Lung microvascular endothelial cell (primary cell): ENCODE results near the gene B2M. TPM values are rescaled to one million over a fixed set of nuclear protein-coding genes. Genes with fewer than 3 reads are reported as not detected.
"Not testable (repeated sequence)": the region's sequence is repeated elsewhere in the genome, so short reads cannot be mapped to it uniquely, and the experiment has no call there.

ENCODE experiments used
- DNase-seq, 2 donors: peaks; one replicate each; pipeline versions ENCODE4 v3.0.0 to v3.0.0-alpha.2; 2010; ENCODE audit warnings: low read depth in 2 of 2
- total RNA-seq: library from RNA; depleted of rRNA; stranded (reverse); fragments of >200 nt; gene quantifications from 2 replicates; pipeline ENCODE4 v1.2.1, GENCODE V29; 2014

B2M gene
- total RNA-seq, 1 donor from 2014 or later: 1,882 TPM

DNA sequence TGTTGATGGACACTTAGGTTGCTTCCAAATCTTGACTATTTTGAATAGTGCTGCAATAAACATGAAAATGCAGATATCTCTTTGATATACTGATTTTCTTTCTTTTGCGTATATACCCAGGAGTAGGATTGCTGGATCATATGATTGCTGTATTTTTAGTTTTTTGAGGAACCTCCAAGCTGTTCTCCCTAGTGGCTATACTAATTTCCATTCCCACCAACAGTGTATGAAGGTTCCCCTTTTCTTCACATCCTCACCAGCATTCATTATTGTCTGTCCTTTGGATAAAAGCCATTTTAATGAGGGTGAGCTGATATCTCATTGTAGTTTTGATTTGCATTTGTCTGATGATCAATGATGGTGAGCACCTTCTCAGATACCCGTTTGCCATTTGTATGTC, 12.7 kb upstream of the B2M start:
- DNase-seq: no peak

DNA sequence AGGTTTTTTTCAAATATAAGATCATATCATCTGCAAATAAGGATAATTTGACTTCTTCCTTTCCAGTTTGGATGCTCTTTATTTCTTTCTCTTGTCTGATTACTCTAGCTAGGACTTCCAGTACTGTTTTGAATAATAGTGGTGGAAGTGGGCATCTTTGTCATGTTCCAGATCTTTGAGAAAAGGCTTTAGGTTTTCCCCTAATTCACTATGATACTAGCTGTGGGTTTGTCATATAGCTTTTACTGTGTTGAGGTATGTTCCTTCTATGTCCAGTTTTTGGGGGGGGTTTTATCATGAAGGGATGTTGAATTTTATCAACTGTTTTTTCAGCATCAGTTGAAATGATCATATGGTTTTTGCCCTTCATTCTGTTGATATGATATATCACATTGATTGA, 10.6 kb upstream of the B2M start:
- not testable (repeated sequence) for DNase-seq

DNA sequence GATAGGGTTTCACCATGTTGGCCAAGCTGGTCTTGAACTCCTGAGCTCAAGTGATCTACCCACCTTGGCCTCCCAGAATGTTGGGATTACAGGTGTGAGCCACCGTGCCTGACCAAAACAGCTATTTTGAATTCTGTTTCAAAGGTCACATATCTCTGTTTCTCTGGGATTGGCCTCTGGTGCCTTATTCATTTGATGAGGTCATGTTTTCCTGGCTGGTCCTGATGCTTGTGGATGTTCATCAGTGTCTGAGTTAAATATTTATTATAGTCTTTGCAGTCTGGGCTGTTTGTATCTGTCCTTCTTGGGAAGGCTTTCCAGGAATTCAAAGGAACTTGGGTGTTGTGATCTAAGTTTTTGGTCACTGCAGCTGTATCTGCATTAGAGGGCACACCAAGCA, 5.3 kb upstream of the B2M start:
- no peak for DNase-seq

DNA sequence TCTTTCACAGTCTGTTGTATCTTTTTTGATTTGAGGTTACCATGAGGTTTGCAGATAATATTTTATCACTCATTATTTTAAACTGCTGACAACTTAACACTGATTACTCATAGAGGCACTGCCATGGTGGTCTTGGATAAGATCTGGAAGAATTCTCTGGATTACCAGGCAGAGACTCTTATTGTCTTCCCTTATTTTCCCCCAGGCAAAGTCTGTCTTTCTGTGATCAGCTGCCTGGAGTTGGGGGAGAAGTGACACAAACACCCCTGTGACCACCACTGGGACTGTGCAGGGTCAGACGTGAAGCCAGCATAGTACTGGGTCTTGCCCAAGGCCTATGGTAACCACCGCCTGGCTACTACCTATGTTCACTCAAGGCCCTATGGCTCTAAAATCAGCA, 4.9 kb upstream of the B2M start:
- DNase-seq: no peak

DNA sequence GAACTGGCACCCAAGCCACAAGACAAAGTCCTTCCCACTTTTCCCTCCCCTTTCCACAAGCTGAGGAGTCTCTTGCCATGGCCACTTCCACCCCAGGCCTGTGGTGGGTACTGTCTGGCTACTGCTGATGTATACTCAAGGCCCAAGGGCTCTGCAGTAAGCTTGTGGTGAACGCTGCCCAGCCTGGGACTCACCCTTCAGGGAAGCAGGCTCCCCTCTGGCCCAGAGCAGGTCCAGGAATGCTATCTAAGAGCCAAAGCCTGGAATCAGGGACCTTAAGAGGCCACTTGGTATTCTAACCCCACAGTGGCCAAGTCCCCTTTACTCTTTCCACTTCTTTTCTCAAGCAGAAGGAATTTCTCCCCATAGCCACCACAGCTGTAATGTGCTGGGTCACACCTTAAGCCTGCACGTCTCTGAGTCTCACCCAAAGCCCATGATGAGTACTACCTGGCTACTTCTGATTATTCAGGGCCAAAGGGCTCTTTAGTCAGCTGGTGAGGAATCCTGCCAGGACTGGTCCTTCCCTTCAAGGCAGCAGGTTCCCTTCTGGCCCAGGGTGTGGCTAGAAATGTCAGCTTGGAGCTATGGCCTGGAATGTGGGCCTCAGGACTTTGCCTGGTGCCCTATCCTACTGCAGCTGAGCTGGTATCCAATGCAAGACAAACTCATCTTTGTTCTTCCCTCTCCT, 4.2 kb upstream of the B2M start:
- no peak for DNase-seq

DNA sequence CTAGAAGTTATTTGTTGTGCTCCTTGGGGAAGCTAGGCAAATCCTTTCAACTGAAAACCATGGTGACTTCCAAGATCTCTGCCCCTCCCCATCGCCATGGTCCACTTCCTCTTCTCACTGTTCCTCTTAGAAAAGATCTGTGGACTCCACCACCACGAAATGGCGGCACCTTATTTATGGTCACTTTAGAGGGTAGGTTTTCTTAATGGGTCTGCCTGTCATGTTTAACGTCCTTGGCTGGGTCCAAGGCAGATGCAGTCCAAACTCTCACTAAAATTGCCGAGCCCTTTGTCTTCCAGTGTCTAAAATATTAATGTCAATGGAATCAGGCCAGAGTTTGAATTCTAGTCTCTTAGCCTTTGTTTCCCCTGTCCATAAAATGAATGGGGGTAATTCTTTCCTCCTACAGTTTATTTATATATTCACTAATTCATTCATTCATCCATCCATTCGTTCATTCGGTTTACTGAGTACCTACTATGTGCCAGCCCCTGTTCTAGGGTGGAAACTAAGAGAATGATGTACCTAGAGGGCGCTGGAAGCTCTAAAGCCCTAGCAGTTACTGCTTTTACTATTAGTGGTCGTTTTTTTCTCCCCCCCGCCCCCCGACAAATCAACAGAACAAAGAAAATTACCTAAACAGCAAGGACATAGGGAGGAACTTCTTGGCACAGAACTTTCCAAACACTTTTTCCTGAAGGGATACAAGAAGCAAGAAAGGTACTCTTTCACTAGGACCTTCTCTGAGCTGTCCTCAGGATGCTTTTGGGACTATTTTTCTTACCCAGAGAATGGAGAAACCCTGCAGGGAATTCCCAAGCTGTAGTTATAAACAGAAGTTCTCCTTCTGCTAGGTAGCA, 851 bp upstream of the B2M start:
- DNase-seq: peak; percentile 73 to 74

DNA sequence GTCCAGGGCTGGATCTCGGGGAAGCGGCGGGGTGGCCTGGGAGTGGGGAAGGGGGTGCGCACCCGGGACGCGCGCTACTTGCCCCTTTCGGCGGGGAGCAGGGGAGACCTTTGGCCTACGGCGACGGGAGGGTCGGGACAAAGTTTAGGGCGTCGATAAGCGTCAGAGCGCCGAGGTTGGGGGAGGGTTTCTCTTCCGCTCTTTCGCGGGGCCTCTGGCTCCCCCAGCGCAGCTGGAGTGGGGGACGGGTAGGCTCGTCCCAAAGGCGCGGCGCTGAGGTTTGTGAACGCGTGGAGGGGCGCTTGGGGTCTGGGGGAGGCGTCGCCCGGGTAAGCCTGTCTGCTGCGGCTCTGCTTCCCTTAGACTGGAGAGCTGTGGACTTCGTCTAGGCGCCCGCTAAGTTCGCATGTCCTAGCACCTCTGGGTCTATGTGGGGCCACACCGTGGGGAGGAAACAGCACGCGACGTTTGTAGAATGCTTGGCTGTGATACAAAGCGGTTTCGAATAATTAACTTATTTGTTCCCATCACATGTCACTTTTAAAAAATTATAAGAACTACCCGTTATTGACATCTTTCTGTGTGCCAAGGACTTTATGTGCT, 527 bp downstream of the B2M start:
- DNase-seq: peak; percentile 51 to 59

DNA sequence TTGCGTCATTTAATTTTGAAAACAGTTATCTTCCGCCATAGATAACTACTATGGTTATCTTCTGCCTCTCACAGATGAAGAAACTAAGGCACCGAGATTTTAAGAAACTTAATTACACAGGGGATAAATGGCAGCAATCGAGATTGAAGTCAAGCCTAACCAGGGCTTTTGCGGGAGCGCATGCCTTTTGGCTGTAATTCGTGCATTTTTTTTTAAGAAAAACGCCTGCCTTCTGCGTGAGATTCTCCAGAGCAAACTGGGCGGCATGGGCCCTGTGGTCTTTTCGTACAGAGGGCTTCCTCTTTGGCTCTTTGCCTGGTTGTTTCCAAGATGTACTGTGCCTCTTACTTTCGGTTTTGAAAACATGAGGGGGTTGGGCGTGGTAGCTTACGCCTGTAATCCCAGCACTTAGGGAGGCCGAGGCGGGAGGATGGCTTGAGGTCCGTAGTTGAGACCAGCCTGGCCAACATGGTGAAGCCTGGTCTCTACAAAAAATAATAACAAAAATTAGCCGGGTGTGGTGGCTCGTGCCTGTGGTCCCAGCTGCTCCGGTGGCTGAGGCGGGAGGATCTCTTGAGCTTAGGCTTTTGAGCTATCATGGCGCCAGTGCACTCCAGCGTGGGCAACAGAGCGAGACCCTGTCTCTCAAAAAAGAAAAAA, 1.2 kb downstream of the B2M start:
- DNase-seq: peak; percentile 73 to 92

DNA sequence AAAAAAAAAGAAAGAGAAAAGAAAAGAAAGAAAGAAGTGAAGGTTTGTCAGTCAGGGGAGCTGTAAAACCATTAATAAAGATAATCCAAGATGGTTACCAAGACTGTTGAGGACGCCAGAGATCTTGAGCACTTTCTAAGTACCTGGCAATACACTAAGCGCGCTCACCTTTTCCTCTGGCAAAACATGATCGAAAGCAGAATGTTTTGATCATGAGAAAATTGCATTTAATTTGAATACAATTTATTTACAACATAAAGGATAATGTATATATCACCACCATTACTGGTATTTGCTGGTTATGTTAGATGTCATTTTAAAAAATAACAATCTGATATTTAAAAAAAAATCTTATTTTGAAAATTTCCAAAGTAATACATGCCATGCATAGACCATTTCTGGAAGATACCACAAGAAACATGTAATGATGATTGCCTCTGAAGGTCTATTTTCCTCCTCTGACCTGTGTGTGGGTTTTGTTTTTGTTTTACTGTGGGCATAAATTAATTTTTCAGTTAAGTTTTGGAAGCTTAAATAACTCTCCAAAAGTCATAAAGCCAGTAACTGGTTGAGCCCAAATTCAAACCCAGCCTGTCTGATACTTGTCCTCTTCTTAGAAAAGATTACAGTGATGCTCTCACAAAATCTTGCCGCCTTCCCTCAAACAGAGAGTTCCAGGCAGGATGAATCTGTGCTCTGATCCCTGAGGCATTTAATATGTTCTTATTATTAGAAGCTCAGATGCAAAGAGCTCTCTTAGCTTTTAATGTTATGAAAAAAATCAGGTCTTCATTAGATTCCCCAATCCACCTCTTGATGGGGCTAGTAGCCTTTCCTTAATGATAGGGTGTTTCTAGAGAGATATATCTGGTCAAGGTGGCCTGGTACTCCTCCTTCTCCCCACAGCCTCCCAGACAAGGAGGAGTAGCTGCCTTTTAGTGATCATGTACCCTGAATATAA, 2.0 kb downstream of the B2M start:
- DNase-seq: peak; percentile 50 to 52

DNA sequence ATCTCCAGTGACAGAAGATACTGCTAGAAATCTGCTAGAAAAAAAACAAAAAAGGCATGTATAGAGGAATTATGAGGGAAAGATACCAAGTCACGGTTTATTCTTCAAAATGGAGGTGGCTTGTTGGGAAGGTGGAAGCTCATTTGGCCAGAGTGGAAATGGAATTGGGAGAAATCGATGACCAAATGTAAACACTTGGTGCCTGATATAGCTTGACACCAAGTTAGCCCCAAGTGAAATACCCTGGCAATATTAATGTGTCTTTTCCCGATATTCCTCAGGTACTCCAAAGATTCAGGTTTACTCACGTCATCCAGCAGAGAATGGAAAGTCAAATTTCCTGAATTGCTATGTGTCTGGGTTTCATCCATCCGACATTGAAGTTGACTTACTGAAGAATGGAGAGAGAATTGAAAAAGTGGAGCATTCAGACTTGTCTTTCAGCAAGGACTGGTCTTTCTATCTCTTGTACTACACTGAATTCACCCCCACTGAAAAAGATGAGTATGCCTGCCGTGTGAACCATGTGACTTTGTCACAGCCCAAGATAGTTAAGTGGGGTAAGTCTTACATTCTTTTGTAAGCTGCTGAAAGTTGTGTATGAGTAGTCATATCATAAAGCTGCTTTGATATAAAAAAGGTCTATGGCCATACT, 4.0 kb downstream of the B2M start:
- DNase-seq: no peak

DNA sequence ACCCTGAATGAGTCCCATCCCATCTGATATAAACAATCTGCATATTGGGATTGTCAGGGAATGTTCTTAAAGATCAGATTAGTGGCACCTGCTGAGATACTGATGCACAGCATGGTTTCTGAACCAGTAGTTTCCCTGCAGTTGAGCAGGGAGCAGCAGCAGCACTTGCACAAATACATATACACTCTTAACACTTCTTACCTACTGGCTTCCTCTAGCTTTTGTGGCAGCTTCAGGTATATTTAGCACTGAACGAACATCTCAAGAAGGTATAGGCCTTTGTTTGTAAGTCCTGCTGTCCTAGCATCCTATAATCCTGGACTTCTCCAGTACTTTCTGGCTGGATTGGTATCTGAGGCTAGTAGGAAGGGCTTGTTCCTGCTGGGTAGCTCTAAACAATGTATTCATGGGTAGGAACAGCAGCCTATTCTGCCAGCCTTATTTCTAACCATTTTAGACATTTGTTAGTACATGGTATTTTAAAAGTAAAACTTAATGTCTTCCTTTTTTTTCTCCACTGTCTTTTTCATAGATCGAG, 4.5 kb downstream of the B2M start:
- no peak for DNase-seq

DNA sequence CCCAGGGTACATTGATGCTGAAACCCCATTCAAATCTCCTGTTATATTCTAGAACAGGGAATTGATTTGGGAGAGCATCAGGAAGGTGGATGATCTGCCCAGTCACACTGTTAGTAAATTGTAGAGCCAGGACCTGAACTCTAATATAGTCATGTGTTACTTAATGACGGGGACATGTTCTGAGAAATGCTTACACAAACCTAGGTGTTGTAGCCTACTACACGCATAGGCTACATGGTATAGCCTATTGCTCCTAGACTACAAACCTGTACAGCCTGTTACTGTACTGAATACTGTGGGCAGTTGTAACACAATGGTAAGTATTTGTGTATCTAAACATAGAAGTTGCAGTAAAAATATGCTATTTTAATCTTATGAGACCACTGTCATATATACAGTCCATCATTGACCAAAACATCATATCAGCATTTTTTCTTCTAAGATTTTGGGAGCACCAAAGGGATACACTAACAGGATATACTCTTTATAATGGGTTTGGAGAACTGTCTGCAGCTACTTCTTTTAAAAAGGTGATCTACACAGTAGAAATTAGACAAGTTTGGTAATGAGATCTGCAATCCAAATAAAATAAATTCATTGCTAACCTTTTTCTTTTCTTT, 5.8 kb downstream of the B2M start:
- DNase-seq: no peak

DNA sequence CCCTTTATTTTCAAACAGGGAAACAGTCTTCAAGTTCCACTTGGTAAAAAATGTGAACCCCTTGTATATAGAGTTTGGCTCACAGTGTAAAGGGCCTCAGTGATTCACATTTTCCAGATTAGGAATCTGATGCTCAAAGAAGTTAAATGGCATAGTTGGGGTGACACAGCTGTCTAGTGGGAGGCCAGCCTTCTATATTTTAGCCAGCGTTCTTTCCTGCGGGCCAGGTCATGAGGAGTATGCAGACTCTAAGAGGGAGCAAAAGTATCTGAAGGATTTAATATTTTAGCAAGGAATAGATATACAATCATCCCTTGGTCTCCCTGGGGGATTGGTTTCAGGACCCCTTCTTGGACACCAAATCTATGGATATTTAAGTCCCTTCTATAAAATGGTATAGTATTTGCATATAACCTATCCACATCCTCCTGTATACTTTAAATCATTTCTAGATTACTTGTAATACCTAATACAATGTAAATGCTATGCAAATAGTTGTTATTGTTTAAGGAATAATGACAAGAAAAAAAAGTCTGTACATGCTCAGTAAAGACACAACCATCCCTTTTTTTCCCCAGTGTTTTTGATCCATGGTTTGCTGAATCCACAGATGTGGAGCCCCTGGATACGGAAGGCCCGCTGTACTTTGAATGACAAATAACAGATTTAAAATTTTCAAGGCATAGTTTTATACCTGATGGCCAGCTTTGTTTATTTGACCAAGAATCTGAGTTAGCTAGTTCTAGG, 7.0 kb downstream of the B2M start:
- DNase-seq: no peak

DNA sequence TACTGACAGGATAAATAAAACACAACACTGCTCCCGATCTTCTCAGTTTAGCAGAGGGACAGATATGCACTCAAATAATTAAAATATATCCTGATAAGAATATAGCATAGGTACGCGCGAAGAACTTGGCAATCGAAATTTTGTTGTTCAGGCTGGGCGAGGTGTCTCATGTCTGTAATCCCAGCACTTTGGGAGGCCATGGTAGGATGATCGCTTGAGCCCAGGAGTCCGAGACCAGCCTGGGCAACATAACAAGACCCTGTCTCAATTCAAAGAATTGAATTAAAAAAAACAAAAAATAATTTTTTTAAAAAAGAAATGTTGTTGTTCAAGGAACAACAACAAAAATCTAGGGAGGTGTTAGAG, 7.6 kb downstream of the B2M start:
- no peak for DNase-seq

DNA sequence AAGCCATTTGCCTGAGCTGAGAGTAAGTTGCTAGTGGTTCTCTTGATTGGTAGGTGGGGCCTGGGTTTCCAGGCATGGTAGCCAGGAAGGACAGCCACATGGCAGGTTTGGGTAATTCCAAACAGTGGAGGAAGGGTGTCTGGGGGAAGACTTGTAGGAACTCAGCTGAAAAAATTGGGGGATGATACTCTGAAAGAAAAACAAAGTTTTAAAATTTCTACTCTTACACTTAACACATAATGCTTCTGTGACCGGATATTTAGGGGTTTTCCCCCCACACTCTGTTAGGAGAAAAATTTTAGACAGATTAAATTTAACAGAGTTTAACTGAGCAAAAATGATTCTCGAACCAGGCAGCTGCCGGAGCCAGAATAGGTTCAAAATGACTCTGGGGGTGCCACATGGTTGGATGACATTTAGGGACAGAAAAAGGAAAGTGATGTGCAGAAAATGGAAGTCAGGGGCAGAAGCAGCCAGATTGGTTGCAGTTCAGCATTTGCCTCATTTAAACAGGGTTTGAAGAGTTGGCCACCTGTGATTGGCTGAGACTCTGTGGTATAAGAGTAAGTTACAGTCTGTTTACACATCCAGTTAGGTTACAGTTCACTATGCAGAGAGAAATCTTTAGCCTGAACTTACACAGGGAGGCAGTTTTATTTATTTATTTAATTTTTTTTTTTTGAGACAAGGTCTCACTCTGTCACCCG, 8.1 kb downstream of the B2M start:
- DNase-seq: no peak

DNA sequence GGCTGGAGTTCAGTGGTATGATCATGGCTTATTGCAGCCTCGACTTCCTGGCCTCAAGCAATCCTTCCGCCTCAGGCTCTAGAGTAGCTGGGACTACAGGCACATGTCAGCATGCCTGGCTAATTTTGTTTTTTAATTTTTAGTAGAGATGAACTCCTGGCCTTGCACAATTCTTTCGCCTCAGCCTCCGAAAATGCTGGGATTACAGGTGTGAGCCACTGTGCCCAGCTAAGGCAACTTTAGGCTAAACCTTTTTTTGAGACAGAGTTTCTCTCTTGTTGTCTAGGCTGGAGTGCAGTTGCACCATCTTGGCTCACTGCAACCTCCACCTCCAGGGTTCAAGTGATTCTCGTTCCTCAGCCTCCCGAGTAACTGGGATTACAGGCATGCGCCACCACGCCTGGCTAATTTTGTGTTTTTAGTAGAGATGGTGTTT, 8.7 kb downstream of the B2M start:
- not testable (repeated sequence) for DNase-seq

DNA sequence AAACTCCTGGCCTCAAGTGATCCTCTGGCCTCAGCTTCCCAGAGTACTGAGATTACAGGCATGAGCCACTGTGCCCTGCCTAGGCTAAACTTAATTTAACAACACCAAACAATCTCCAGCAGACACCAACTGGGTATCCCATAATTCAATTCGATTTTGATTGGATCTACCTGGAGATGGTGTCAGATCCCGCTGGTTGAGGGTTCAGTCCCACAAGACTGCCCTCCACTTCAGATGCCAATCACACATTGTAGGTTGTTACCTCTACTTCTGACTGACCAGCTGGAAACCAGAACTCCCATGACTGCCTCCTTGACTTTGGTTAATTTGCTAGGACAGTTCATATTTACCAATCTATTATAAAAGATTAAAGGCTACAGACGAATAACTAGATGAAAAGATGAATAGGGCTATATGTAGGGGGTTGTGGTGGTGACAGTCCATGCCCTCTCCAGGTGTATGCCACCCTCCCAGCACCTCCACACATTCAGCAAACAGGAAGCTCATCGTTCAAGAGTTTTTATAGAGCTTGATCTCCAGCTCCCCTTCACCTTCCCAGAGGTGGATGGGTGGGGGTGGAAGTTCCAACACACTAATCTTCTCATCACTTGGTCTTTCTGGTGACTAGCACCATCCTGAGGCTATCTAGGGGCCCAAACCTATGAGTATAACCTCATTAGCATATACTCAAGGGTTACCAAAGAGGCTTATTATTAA, 9.3 kb downstream of the B2M start:
- DNase-seq: no peak

DNA sequence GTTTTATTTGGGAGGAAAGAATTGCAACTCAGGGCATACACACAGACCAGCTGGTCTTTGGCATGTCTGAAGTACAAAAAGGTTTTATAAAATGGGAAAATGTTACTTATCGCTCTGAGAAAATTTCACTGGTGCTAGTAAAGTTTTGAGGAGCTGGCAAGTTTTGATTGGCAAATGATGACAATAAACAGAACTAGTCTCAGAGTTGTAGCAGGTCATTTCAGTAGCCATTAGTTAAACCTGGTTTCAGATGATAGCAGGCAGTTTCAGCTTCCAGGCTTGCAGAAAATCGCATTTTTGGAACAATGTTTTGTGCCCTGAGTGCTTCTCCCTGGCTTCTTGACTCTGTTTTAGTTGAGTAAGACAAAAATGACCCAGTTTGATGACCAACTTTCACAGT, 10.7 kb downstream of the B2M start:
- no peak for DNase-seq
